Medulla oblongata (tissue), 1 donor: ENCODE measurements around the gene CLTA.

ENCODE experiments used
- DNase-seq: peaks from one replicate; pipeline ENCODE4 v3.0.0-alpha.2; 2015; ENCODE audit errors: extremely low spot score

CLTA gene, protein sequence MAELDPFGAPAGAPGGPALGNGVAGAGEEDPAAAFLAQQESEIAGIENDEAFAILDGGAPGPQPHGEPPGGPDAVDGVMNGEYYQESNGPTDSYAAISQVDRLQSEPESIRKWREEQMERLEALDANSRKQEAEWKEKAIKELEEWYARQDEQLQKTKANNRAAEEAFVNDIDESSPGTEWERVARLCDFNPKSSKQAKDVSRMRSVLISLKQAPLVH

DNA sequence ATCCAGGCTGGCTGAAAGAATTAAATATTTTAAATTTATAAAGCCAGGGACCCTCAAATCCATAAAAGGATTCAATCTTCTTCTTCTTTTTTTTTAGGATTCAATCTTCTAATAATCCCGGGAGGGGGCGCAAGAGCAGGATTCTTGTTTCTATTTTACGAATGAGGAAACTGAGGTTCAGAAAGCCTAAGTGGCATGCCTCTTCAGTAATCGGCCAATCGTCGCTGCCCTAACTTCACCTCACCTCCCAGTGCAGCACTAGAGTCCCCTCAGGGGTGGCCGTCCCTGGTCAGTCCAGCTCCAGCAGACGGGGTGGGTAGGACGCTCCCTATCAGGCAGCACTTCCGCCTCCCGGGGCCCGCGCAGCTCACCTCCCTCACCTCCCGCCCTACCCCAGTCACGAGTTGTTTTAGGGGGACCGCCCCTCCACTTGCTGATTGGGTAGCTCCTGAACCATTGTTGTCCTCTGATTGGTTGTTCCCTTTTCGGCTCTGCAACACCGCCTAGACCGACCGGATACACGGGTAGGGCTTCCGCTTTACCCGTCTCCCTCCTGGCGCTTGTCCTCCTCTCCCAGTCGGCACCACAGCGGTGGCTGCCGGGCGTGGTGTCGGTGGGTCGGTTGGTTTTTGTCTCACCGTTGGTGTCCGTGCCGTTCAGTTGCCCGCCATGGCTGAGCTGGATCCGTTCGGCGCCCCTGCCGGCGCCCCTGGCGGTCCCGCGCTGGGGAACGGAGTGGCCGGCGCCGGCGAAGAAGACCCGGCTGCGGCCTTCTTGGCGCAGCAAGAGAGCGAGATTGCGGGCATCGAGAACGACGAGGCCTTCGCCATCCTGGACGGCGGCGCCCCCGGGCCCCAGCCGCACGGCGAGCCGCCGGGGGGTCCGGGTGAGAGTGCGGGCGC, at the start of gene CLTA:
TSS of gene CLTA (plus strand) at position 534 of the 902 bp plus-strand sequence. CDS start at position 670, 136 bp downstream.
- DNase-seq, result peak; percentile 100

DNA sequence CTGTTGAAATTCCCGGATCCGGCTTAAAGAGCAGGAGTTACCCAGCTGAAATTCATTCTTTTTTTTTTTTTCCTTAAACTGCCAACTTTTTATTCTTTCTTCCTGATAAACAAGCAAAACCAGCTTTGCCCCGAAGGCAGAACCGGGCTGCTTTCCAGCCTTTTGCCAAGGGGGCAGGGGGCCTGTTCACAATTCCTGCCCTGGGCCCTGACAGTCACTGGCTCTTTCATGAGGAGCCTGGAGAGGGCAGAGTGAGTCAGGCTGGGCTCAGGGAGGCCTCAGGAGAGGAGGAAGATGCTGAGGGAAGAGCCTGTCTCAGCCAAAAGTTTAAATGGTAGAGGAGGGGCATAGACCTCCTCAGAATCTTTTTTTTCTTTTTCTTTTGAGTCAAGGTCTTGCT, 49.4 kb upstream of the CLTA start:
- peak; percentile 66 for DNase-seq

DNA sequence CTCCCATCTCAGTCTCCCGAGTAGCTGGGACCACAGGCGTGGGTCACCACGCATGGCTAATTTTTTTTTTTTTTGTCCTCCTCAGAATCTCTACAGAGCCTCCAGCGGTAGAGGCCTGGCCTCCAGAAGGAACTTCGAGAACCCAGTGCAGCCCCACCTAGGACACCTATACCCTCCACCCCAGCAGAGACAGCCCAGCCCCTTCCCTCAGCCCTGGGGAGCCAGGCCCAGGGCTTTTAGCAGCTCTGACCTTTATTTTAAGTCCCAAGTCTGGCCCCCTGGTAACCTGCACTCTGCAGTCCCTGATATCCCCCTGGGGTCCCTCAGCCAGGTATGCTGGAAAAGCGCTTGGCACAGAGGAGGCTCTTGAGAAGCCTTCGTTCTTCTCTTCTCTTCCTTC, 49.0 kb upstream of the CLTA start:
- no peak for DNase-seq

DNA sequence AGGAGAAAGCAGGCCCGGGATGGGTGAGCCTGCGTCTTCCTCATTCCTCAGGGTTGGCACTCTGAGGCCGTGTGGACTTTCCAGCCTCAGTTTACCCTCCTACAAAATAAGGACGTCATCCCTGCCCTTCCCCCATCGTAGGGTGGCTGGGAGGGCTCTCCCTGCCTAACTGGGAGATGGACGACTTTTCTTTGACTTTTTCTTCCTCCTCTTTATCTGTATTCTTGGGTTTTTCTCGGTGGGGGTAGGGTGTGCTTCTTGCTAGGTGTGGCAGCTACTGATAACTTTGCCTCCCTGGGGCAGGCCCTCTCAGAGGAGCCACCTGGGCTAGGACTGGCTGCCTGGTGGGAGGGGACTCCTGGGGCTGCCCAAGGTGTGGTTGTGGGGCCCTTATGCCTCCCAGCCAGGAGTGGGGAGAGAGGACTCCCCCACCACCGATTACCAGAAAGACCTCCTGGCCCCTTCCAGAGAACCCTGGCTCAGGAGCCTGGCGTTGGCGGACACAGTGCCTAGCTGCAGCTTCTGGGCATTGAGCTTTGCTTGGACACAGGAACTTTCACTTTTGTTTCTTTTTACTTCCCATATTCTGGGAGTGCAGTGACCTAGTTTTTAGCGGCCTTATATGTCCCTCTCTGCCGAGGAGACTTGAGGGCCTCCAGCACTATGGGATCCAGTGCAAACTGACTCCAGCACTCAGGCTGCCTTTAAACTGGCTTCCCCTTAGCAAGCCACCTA, 48.0 kb upstream of the CLTA start:
- DNase-seq, result peak; percentile 84

DNA sequence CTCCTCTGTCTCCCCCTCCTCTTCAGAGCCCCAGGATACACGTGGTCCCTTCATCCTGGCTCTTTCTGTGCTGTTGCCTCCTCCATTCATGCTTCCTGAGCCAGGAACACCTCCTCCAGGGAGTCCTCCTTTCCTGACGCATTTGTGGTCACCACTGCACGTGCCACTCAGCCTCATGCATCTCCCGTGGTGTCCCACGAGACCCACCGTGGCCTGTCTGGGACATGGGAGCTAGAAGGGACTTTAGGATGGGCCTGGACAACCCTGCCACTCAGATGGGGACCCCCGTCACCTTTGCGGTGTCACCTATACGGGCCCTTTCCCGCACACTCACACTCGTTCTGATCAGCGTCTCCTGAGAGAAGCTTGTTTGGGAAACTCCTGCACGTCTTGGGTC, 47.5 kb upstream of the CLTA start:
- no peak for DNase-seq

DNA sequence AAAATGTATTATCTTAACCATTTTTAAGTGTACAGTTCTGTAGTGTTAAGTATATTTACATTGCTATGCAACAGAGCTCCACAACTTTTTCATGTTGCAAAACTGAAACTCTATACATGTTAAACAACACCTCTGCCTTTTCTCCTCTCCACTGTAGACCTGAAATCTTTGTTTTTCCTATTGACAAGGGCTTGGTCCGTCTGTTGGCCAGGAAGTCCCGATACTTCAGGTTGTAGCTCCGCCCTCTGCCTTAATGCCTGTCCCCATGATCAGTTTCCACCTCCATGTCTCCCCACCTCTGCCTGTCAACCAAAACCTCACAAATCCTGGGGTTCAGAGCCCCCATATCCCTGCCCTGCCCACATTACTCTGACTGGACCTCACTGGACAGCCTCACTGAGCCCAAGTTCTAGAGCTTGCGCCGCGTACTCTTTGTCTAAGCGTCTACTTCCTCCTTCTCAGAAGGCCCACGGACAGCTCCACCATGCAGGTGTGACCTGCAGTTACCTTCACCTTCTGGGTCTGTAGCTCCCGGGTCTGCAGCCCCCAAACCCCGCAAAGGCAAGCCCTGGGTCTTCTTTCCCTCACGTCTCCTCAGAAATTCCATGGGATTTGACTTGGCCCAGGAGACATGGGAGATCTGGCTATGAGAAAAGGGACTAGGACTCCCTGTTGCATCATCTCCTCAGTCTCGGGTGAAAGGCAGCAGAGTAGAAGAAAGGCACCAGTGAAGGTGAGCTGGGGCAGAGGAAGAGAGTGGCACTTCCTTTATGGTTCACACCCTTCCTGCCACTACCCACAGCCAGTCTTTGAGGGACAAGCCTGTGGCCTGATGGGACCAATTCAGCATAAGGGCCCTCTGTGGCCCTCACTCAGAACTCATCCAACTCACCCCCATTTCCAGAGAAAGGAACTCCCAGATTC, 46.1 kb upstream of the CLTA start:
- no peak for DNase-seq

- DNase-seq, result no peak
Observed at GRCh38 chr9:36145970-36146369, 44.8 kb upstream of the CLTA start.

- DNase-seq, result no peak
Observed at GRCh38 chr9:36146651-36147050, 44.1 kb upstream of the CLTA start.

GRCh38 chr9:36147441-36148175, 43.1 kb upstream of the CLTA start:
- no peak for DNase-seq

- peak; percentile 99 for DNase-seq
Observed at GRCh38 chr9:36148311-36149051, 42.2 kb upstream of the CLTA start.

GRCh38 chr9:36149197-36149596, 41.5 kb upstream of the CLTA start:
- DNase-seq, result peak; percentile 62

- DNase-seq, result no peak
Observed at GRCh38 chr9:36150574-36151315, 40.0 kb upstream of the CLTA start.

- peak; percentile 60 for DNase-seq
Observed at GRCh38 chr9:36151316-36152210, 39.2 kb upstream of the CLTA start.

DNA sequence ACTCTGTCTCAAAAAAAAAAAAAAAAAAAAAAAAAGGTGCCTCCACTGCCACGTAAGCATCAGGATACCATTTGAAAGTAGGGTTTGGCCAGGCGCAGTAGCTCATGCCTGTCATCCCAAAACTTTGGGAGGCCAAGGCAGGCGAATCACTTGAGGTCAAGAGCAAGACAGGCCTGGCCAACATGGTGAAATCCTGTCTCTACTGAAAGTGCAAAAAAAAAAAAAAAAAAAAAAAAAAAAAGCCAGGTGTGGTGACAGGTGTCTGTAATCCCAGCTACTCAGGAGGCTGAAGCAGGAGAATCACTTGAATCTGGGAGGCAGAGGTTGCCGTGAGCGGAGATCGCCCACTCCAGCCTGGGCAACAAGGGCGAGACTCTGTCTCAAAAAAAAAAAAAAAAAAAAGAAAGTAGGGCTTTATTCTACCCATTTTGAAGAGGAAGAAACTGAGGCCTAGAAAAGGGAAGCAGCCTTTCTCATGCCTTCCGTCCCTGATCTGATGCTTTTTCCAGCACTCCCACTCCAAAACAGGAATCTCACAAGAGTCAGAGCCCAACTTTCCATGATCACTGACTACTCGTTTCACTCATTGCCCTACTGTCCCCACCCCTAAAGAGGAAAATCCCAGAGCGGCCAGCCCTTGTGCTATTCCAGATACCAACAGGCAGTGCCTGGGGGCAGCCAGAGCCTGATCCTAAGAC, 37.8 kb upstream of the CLTA start:
- DNase-seq, result no peak

- no peak for DNase-seq
Observed at GRCh38 chr9:36153746-36154145, 37.0 kb upstream of the CLTA start.

- DNase-seq, result peak; percentile 79
Observed at GRCh38 chr9:36154331-36154952, 36.3 kb upstream of the CLTA start.

DNA sequence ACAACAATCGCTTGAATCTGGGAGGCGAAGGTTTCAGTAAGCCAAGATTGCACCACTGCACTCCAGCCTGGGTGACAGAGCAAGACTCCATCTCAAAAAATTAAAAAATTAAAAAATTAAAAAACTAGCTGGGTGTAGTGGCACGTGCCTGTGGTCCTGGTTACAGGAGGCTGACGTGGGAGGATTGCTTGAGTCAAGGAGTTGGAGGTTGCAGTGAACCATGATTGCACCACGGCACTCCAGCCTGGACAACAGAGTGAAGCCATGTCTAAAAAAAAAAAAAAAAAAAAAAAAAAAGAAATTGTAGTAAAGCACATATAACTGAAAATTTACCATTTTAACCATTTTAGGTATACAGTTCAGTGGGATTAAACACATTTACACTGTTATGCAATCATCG, 34.6 kb upstream of the CLTA start:
- DNase-seq, result no peak
